HG02884 (cell line): ENCODE measurements around the gene UBE2V1.
"Not testable (repeated sequence)": the region's sequence is repeated elsewhere in the genome, so short reads cannot be mapped to it uniquely, and the experiment has no call there.

Source experiments
- ATAC-seq: cut with Tn5 transposase; IDR thresholded peaks from one replicate; pipeline ENCODE4 v1.9.1; 2021; ENCODE audit warnings: mild to moderate bottlenecking, moderate library complexity; ENCODE audit not compliant: unreplicated experiment

Gene UBE2V1

GRCh38 chr20:50097843-50098242, 15.1 kb downstream of the UBE2V1 start:
- ATAC-seq: no peak

DNA sequence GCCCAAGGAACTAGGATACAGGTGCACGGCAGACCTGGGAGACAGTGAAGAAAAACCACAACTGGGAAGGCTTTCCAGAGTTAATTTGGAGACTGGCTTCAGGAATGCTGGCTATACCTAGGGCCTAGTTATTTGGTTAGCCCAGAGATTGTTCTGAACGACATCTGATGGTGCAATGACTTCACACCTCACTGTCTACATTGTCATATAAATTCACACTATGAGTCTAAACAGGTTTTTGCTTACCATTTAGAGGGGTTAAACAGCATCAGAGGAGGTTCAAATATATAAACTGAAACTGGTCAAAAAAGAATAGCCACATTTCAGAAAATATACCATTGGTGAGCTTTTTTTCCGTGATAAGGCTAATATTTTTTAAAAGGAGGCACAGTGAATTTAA, 16.7 kb downstream of the UBE2V1 start:
- no peak for ATAC-seq

DNA sequence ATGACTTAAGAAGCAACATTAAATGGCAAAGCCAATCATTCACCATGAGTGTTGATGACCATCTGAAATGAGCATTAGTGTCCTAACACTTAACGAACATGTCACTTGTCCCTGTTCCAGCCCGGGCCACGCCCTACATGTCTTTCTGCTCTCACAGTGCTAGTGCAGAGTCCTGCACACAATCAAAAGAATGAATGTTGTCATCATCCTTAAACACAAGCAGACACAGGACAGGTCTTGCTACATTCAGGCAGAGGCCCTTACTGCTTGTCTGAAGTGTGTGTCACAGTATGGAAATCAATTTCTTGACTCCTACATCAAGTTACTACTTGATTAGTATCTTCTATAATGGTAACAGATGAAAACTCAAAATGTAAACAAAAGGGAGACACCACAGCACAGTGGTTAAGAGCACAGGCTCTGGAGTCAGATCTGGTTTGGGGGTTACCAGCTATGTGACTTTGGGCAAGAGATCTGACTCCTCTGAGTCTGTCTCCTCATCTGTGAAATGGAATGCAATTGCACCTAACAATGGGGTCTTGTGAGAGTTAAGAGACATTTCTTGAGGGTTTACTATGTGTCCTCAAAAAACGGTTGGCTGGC, 17.4 kb downstream of the UBE2V1 start:
- no peak for ATAC-seq

DNA sequence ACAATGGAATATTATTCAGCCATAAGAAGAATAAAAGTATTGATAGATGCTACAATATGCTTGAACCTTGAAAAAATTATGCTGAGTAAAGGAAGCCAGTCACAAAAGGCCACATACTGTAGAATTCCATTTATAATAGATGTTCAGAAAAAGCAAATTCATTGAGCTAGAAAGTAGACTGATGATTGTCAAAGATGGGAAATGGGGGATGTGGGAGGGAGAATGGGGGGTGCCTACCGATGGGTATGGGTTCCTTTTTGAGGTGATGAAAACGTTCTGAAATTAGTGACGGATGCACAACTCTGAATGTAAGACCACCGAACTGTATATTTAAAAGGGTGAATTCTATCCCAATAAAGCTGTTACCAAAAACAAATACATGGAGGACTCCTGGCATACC, 18.4 kb downstream of the UBE2V1 start:
- ATAC-seq: no peak

DNA sequence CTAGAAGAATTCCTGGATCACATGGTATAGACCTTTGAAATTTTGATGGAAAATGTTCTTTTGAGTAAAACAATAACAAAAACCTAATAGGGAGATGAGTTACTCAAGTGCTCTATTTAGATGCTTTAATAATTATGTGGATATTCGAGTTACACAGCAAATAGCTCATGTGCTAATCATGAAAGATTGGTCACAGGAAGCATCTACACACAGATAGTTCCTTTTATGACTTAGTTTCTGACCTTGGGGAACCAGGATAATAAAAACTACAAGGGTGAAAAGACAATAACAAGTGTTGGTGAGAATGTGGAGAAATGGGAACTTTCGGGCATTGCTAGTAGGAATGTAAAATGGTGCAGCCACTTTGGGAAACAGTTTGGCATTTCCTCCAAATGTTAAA, 19.7 kb downstream of the UBE2V1 start:
- no peak for ATAC-seq

- ATAC-seq: no peak
Observed at GRCh38 chr20:50092436-50092835, 20.5 kb downstream of the UBE2V1 start.

GRCh38 chr20:50089787-50090177, 23.2 kb downstream of the UBE2V1 start:
- ATAC-seq: no peak

GRCh38 chr20:50089140-50089786, 23.7 kb downstream of the UBE2V1 start:
- no peak for ATAC-seq

DNA sequence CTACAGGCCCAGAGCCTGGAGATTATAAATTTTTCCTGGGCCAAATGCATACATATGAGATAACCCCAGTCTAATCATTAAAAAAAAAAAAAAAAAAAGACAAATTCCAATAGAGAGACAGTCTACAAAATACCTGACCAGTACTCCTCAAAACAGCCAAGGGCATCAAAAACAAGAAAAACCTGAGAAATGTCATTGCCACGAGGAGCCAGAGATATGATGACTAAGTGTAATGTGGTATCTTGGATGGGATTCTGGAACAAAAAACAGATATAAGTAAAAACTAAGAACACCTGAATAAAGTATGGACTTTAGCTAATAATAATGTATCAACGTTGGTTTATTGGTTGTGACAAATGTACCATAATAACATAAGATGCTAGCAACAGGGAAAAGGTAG, 24.9 kb downstream of the UBE2V1 start:
- ATAC-seq: no peak

DNA sequence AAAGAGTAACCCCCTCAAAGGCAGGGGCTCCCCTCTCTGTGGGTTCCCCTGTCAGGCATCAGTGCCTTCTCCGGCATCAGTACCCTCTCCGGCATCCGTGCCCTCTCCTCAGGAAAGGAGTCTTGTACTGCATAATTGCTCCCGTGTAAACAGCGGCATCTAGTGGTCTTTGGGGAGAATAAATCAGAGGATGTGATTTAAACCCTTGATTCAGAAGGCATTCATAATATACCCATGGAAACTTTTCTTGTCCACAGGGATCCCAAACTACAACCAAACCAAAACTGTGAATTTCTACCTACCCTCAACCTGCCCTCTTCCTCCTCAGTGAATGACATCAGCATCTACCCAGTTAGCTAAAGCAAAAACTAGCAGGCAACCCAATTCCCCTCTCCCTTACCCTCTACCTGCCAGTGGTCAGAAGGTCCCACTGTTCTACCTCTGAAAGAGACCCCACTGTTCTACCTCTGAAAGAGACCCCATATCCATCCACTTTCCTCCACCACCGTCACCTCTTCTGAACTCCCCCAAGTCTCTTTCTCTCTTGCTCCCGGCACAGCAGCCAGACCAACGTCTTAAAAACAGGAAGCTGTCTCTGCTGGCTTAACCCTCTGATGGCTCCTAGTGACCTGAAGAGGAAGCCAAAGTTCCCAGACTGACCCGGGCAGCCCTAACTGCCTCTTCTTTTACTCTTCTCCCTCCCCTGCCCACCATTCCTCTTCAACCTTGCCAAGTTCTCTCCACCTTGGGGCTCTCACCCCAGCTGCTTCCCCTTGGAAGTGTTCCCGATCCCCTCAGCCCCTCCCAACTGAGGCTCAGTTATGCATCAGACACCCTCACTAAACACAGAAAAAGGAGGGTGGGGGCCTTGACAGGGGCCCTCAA, 27.2 kb downstream of the UBE2V1 start:
- ATAC-seq: no peak

- ATAC-seq: no peak
Observed at GRCh38 chr20:50085146-50085480, 27.8 kb downstream of the UBE2V1 start.

- no peak for ATAC-seq
Observed at GRCh38 chr20:50083034-50083433, 29.9 kb downstream of the UBE2V1 start.

DNA sequence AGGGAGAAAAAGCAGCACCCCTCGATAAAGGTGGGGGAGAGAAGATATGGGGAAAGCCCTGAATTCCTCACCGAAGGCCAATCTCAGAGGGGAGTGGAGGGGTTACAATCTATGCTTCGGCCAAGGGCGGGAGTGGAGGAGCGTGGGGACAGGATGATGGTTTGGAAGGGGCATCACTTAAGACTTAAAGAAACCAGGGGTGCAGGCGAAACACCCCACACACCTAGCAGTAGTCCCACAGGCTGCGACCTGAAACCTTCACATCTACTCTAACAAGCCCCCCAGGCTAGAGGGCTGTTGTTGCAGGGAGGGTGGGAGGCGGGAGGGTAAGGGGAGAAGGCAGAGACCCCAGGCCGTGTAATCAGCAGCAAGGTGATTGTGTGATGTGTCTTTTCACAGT, 30.9 kb downstream of the UBE2V1 start:
- not testable (repeated sequence) for ATAC-seq

- ATAC-seq: no peak
Observed at GRCh38 chr20:50077818-50078601, 34.9 kb downstream of the UBE2V1 start.

- ATAC-seq: no peak
Observed at GRCh38 chr20:50073500-50073899, 39.5 kb downstream of the UBE2V1 start.

DNA sequence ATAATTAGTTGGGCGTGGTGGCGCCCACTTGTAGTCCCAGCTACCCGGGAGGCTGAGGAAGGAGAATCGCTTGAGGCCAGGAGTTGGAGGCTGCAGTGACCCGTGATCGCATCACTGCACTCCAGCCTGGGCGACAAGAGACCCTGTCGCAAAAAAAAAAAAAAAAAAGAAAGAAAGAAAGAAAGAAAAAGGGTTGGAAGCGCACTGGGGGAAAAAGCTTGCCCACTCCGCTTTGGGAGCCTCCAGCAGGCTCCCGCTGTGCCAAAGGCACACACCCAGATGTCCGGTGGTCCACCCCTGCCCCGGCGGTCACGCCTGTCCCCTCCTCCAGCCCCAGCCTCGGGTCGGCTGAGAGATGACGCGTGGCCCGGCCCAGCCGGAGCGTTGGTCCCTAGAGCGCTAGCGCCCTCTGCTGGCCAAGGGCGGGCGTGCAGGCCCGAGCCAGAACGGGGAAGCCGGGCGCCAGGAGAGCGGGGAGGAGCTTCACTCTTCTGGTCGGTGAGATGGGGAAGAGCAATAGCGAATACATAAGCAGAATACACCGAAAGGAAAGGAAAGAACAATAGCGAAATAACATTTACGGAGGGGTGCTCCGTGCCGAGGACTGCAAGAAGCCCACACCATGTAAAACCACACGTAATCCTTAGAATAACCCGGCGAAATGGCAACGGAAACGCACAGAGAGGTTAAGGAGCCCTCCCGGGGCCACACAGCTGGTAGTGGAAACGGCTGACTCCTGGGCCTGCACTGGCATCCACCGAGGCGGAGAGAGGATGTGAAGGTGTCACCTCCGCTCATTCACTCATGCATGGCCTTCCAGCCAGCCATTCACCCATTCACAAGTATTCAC, 41.7 kb downstream of the UBE2V1 start:
- peak; percentile 63 for ATAC-seq

DNA sequence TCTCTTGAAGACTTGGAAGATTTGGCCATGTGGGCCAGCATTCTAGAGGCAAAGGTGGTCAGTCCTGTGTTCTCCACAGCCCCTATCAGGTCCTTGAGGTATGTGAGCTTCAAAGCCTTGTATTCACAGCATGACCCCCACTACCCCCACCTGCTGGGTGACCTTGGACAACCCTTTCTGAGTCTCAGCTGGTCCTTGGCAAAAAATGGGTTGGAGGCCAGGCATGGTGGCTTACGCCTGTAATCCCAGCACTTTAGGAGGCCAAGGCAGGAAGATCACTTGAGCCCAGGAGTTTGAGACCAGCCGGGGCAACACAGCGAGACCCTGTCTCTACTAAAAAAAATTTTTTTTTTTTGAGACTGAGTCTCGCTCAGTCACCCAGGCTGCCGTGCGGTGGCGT, 42.6 kb downstream of the UBE2V1 start:
- no peak for ATAC-seq

DNA sequence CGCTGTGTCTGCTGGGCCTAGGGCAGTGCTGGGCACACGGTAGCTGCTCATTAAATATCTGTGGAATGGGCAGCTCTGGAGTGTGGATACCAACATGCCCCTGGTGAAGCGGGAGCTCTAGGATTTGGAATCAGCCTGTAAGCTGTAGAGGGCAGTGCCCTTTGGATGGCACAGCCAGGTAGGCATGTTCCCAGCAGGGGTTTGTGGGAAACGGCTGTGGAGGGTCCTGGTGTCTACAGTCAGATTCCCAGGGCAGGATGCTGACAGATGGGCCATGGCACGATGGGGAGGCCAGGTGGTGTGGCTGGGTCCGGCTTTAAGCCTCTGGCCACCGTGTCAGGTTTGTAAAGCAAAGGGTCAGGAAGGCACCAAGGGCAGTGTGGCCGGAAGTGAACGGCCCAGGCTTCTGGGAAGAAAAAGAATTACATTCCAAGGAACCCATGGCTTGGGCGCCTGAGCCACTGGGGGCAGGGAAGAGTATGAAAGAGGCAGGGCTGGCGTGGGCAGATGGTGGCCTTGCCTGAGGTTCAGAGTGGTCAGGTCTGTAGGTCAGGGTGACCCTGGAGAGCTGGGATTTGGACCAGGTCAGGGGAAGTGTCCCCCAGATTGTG, 44.8 kb downstream of the UBE2V1 start:
- ATAC-seq: no peak

GRCh38 chr20:50067461-50067860, 45.5 kb downstream of the UBE2V1 start:
- no peak for ATAC-seq

DNA sequence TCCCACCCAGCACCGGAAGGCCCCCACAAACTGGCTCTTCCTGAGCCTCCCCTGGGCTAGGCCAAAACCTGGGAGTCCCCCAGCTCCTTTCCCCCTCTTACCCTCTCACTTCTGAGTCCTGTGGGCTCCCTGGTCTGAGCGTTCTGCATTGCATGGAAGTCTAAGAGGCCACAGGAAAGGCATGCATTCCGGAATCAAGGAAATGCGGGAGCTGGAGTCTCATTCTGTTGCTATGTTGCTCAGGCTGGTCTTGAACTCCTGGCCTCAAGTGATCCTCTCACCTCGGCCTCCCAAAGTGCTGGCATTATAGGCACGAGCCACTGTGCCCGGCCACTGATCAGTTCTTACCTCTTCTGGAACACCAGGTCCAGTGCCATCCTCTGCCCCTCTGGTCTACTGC, 45.9 kb downstream of the UBE2V1 start:
- no peak for ATAC-seq
